NCI-H2196 treated with DMSO at 0.1 percent for 48 hours (cell line): ENCODE data around the gene C1QTNF1.

Experiments
- DNase-seq: peaks from one replicate; lab custom pipeline; 2025; ENCODE audit not compliant: unreplicated experiment; lab: John Stamatoyannopoulos, UW

Gene C1QTNF1

DNA sequence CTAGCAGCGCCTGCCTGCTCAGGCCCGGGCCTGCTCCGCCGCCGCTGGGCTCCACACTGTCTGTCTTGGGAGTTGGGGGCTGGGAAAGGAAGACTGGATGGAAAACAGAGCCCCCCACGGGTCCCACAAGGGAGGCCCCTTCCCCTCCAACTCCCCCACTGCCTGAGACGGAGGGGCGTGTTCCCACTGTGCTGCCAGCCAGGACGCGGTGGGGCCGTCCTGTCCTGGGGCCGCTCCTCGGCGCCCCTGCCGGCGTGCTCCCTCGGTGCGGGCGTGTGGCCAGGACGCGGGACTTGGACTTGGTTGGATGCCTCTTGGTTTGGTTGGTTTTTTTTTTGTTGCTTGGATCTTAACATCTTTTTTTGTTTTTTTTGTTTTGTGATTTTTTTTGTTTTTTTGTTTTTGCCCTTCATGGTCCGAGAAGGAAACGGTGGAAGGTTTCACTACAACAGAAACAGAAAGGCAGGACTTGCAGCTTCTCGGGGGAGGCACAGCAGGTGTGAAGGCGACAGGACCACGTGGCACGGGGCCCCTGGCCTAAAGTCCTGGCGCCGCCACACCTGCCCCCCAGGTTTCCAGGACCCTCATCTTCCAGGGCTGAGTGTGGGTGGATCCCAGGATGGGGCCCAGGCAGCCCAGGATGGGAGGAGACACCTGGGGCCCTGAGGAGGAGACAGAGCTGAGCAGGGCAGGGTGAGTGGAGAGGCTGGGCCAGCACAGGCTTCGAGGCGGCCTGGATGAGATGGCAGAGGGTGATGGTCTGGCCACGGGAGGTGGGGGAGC is 66.7 kb downstream of the C1QTNF1 start:
- no peak for DNase-seq

GRCh38 chr17:79091226-79091670 is 67.3 kb downstream of the C1QTNF1 start:
- no peak for DNase-seq

DNA sequence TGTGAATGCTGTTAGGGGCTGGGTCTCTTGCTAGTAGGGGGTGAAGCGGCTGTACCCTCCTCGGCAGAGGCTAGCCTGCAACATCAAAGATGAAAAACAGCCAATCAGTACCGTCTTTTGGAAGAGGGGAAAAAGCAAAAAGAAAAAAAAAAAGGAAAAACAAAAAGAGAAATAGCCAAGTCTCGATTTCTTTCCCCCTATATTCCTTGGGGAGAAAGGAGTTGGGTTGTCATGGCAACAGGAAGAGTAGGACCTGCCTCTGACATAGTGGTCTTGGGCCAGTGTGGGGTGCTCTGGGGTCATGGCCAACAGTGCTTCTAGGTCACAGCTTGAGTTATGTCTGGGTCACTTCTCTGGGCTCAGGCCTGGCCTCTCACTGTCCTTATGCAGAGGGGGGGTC is 68.6 kb downstream of the C1QTNF1 start:
- DNase-seq = no peak

DNA sequence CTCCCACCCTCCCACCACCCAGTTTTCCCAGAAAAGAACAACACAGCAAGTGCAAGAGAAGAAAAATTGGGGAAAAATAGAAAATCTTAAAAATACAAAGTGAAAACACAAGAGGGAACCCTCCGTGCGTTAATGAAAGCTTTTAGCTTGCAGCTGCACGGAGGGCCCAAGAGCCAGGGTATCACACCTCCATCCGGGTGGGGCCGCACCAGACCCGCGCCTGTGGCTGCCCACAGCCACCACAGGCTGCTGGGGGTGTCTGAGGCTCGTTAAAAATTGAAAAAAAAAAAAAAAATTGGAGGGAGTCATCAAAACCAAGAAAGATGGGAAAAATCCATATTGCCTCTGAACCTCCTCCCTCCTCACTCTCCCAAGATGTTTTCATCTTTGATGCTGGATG is 69.3 kb downstream of the C1QTNF1 start:
- DNase-seq = no peak

- no peak for DNase-seq
Measured at GRCh38 chr17:79094261-79094660, 70.3 kb downstream of the C1QTNF1 start.

GRCh38 chr17:79095345-79096055 is 71.5 kb downstream of the C1QTNF1 start:
- DNase-seq = no peak

DNA sequence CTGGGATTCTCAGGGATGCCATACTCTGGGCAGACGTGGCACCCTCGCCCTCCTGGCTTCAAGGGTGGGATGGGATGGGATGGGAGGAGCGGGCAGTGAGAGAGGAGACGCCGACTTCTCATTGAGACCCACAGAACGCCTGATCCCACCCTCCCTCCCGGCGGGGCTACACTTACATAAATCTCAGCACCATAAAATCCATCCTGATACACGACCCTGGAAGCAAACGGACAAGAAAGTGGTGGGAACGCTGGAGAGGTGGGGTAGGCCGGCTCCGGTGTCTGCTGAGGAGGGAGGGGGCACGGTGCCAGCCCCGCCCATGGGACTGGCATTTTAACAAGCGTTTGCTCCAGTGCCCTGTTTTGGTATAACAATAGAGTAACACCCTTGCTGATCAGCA is 72.5 kb downstream of the C1QTNF1 start:
- no peak for DNase-seq

GRCh38 chr17:79097226-79098055 is 73.5 kb downstream of the C1QTNF1 start:
- DNase-seq = no peak

DNA sequence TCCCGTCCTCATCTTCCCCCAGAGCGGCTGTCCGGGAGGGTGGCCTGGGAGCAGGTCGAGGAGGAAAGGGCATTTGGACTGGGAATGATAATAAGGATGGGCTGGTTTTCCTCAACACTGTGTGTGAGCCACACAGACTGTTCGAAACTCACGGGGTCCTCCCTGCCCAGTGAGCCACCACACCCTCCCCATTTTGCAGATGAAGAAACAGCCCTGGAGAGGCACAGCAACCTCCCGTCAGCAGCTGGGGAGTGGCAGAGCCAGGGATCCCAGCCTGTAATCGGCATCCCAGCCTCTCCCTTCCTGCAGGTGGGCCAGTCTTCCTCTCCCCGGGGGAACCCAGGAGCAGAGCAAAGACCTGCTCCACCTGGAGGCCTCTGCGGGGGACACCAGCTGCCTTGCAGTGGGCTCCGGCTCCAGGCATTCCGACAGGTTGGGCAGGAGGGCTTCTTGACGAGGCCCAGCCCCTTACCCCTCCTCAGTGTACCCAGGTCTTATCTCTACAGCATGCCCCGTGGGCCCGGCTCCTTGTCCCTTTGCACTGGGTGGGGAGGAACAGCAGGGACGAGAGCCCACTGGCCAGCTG is 74.4 kb downstream of the C1QTNF1 start:
- no peak for DNase-seq
